WTC11 (cell line): ENCODE measurements around the gene SDCCAG8. TPM values are rescaled to one million over a fixed set of nuclear protein-coding genes. Genes with fewer than 3 reads are reported as not detected.

ENCODE experiments used
- ATAC-seq: fragments of 200-7000 bp; cut with Tn5 transposase; 2 replicates; pipeline ENCODE4 v1.10.0; 2021; ENCODE audit warnings: mild to moderate bottlenecking, moderate library complexity
- CTCF ChIA-PET: fragments of 300-600 bp; sonication (Branson Sonifier 250); formaldehyde crosslinking; loops from one replicate; lab custom pipeline; 2021; ENCODE audit warnings: antibody characterized with exemption; lab: Charles Lee
- POLR2A ChIA-PET: fragments of 350-600 bp; sonication (Branson Sonifier 250); formaldehyde crosslinking; loops from one replicate; lab custom pipeline; 2021; ENCODE audit warnings: antibody characterized with exemption; lab: Charles Lee
- DNase-seq: peaks from one replicate; pipeline ENCODE4 v3.0.0; 2021; ENCODE audit warnings: low spot score
- H3K27ac Mint-ChIP-seq: 2 replicates; pipeline ENCODE4 v1.8.0; 2021; ENCODE audit warnings: mixed read lengths
- H3K27me3 Mint-ChIP-seq: 2 replicates; pipeline ENCODE4 v1.8.0; 2021; ENCODE audit warnings: low read depth, mild to moderate bottlenecking, moderate library complexity, mixed read lengths
- H3K36me3 Mint-ChIP-seq: 2 replicates; pipeline ENCODE4 v1.8.0; 2021; ENCODE audit warnings: mixed read lengths
- H3K4me1 Mint-ChIP-seq: 2 replicates; pipeline ENCODE4 v1.8.0; 2022; ENCODE audit warnings: mixed read lengths
- H3K4me3 Mint-ChIP-seq: 2 replicates; pipeline ENCODE4 v1.8.0; 2021; ENCODE audit warnings: mild to moderate bottlenecking, moderate library complexity, mixed read lengths
- H3K9me3 Mint-ChIP-seq: 2 replicates; pipeline ENCODE4 v1.8.0; 2021; ENCODE audit warnings: mixed read lengths
- CBFB ChIP-seq: sonication (generic); formaldehyde crosslinking; IDR thresholded peaks from 2 replicates; pipeline ENCODE4 v1.8.1; 2022; ENCODE audit warnings: mild to moderate bottlenecking, low read depth, missing genetic modification reagents
- E2F1 ChIP-seq: sonication (generic); formaldehyde crosslinking; IDR thresholded peaks from 2 replicates; pipeline ENCODE4 v1.8.0; 2022; ENCODE audit warnings: mild to moderate bottlenecking, missing genetic modification reagents
- ELF4 ChIP-seq: sonication (generic); formaldehyde crosslinking; IDR thresholded peaks from 2 replicates; pipeline ENCODE4 v1.8.1; 2022; ENCODE audit warnings: low read depth, mild to moderate bottlenecking, moderate library complexity, missing genetic modification reagents
- HMGXB4 ChIP-seq: sonication (generic); formaldehyde crosslinking; IDR thresholded peaks from 2 replicates; pipeline ENCODE4 v1.8.1; 2023; ENCODE audit warnings: mild to moderate bottlenecking, moderate library complexity, missing genetic modification reagents
- IRF2 ChIP-seq: sonication (generic); formaldehyde crosslinking; IDR thresholded peaks from 2 replicates; pipeline ENCODE4 v1.8.0; 2022; ENCODE audit warnings: low read depth, missing genetic modification reagents, borderline replicate concordance
- JAZF1 ChIP-seq: fragments of 250-450 bp; sonication (Bioruptor Pico); IDR thresholded peaks from 2 replicates; pipeline ENCODE4 v1.9.0; 2021; ENCODE audit warnings: moderate library complexity, mild to moderate bottlenecking, inconsistent platforms
- MLX ChIP-seq: sonication (generic); formaldehyde crosslinking; IDR thresholded peaks from 2 replicates; pipeline ENCODE4 v1.8.1; 2023; ENCODE audit warnings: mild to moderate bottlenecking, missing genetic modification reagents, moderate library complexity
- OVOL2 ChIP-seq: fragments of 250-450 bp; sonication (Bioruptor Pico); IDR thresholded peaks from 2 replicates; pipeline ENCODE4 v1.9.0; 2021; ENCODE audit warnings: mild to moderate bottlenecking, borderline replicate concordance
- PREB ChIP-seq: sonication (generic); formaldehyde crosslinking; IDR thresholded peaks from 2 replicates; pipeline ENCODE4 v1.8.1; 2022; ENCODE audit warnings: mild to moderate bottlenecking, missing genetic modification reagents, moderate library complexity, borderline replicate concordance
- SMAD3 ChIP-seq: sonication (generic); formaldehyde crosslinking; IDR thresholded peaks from 2 replicates; pipeline ENCODE4 v1.8.0; 2022; ENCODE audit warnings: missing genetic modification reagents, mild to moderate bottlenecking, borderline replicate concordance
- TP53 ChIP-seq: sonication (generic); formaldehyde crosslinking; IDR thresholded peaks from 2 replicates; pipeline ENCODE4 v1.8.1; 2023; ENCODE audit warnings: mild to moderate bottlenecking, missing genetic modification reagents
- ZNF138 ChIP-seq: sonication (generic); formaldehyde crosslinking; conservative IDR thresholded peaks from 2 replicates; pipeline ENCODE4 v1.8.1; 2022; ENCODE audit warnings: mild to moderate bottlenecking, moderate library complexity, missing genetic modification reagents
- ZNF512 ChIP-seq: sonication (generic); formaldehyde crosslinking; IDR thresholded peaks from 2 replicates; pipeline ENCODE4 v1.8.1; 2022; ENCODE audit warnings: missing genetic modification reagents, borderline replicate concordance
- total RNA-seq: library from RNA; stranded (reverse); gene quantifications from 3 replicates; pipeline ENCODE4 v1.2.3, GENCODE V29; 2021
- TF ChIP-seq, protein P1 (sequence below): fragments of 250-450 bp; sonication (Bioruptor Pico); IDR thresholded peaks from 2 replicates; pipeline ENCODE4 v1.9.0; 2021; ENCODE audit warnings: mild to moderate bottlenecking, borderline replicate concordance
- TF ChIP-seq, protein P2 (sequence below): sonication (generic); formaldehyde crosslinking; IDR thresholded peaks from 2 replicates; pipeline ENCODE4 v1.8.1; 2022; ENCODE audit warnings: mild to moderate bottlenecking, moderate library complexity, missing genetic modification reagents
- TF ChIP-seq, protein P3 (sequence below): sonication (generic); formaldehyde crosslinking; IDR thresholded peaks from 2 replicates; pipeline ENCODE4 v1.8.1; 2022; ENCODE audit warnings: low read depth, missing genetic modification reagents, borderline replicate concordance

Gene SDCCAG8
- total RNA-seq, 1 experiment from 2014 or later: 44.3 TPM

DNA sequence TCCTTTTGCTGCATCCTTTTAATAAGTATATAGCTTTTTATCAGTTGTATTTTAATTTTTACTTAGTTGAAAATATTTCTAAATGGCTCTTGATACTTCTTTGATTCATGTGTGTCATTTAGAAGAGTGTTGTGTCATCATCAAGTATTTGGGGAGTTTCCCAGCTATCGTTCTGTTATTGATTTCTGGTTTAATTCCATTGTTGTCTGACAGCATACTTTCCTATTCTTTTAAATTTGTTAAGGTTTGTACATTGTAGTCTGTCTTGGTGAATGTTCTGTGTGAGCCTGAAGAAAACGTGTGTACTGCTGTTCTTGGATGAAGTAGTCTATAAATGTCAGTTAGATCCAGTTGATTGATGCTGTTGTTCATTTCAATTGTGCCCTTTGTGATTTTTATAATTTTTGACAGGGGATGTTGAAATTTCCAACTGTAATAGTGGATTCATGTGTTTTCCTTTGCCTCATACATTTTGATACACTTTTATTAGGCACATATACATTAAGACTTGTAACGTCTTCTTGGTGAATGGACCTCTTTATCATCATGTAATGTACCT is 24.8 kb downstream of the SDCCAG8 start:
- ATAC-seq (no peak), DNase-seq (no peak)
- Mint-ChIP-seq H3K4me3 (no peak overlapping the region), H3K36me3 (0 out of 2 replicates have a peak, but pooled peaks cover 3% of the 10 kb centered on the region), H3K27me3 (no peaks in the 10 kb centered on the region), H3K27ac (no peak overlapping the region), H3K4me1 (peaks cover 12% of the 10 kb centered on the region)
- TF ChIP-seq SMAD3: no peak
- no peak for TF ChIP-seq ZNF512 (CRISPR knock-in tag)
- no peak for TF ChIP-seq HMGXB4 (CRISPR knock-in tag)
- no peak for TF ChIP-seq TP53 (CRISPR knock-in tag)
- TF ChIP-seq, protein P1, sequence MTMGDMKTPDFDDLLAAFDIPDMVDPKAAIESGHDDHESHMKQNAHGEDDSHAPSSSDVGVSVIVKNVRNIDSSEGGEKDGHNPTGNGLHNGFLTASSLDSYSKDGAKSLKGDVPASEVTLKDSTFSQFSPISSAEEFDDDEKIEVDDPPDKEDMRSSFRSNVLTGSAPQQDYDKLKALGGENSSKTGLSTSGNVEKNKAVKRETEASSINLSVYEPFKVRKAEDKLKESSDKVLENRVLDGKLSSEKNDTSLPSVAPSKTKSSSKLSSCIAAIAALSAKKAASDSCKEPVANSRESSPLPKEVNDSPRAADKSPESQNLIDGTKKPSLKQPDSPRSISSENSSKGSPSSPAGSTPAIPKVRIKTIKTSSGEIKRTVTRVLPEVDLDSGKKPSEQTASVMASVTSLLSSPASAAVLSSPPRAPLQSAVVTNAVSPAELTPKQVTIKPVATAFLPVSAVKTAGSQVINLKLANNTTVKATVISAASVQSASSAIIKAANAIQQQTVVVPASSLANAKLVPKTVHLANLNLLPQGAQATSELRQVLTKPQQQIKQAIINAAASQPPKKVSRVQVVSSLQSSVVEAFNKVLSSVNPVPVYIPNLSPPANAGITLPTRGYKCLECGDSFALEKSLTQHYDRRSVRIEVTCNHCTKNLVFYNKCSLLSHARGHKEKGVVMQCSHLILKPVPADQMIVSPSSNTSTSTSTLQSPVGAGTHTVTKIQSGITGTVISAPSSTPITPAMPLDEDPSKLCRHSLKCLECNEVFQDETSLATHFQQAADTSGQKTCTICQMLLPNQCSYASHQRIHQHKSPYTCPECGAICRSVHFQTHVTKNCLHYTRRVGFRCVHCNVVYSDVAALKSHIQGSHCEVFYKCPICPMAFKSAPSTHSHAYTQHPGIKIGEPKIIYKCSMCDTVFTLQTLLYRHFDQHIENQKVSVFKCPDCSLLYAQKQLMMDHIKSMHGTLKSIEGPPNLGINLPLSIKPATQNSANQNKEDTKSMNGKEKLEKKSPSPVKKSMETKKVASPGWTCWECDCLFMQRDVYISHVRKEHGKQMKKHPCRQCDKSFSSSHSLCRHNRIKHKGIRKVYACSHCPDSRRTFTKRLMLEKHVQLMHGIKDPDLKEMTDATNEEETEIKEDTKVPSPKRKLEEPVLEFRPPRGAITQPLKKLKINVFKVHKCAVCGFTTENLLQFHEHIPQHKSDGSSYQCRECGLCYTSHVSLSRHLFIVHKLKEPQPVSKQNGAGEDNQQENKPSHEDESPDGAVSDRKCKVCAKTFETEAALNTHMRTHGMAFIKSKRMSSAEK (CRISPR knock-in tag): no peak
- TF ChIP-seq MLX: no peak
- TF ChIP-seq ZNF138 (CRISPR knock-in tag): no peak
- TF ChIP-seq, protein P2, sequence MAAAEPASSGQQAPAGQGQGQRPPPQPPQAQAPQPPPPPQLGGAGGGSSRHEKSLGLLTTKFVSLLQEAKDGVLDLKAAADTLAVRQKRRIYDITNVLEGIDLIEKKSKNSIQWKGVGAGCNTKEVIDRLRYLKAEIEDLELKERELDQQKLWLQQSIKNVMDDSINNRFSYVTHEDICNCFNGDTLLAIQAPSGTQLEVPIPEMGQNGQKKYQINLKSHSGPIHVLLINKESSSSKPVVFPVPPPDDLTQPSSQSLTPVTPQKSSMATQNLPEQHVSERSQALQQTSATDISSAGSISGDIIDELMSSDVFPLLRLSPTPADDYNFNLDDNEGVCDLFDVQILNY (CRISPR knock-in tag): no peak
- TF ChIP-seq CBFB (CRISPR knock-in tag): no peak
- TF ChIP-seq OVOL2 (CRISPR knock-in tag): no peak
- TF ChIP-seq, protein P3, sequence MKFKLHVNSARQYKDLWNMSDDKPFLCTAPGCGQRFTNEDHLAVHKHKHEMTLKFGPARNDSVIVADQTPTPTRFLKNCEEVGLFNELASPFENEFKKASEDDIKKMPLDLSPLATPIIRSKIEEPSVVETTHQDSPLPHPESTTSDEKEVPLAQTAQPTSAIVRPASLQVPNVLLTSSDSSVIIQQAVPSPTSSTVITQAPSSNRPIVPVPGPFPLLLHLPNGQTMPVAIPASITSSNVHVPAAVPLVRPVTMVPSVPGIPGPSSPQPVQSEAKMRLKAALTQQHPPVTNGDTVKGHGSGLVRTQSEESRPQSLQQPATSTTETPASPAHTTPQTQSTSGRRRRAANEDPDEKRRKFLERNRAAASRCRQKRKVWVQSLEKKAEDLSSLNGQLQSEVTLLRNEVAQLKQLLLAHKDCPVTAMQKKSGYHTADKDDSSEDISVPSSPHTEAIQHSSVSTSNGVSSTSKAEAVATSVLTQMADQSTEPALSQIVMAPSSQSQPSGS (CRISPR knock-in tag): no peak
- no peak for TF ChIP-seq JAZF1
- no peak for TF ChIP-seq ELF4 (CRISPR knock-in tag)
- no peak for TF ChIP-seq IRF2 (CRISPR knock-in tag)
- no peak for TF ChIP-seq E2F1 (CRISPR knock-in tag)
- TF ChIP-seq PREB: no peak
- TF ChIP-seq, all 79 proteins: peak for 0
- H3K9me3 Mint-ChIP-seq: 0 out of 2 replicates have a peak, but pooled peaks cover 3% of the 10 kb centered on the region
- POLR2A ChIA-PET: no interaction called here
- CTCF ChIA-PET: no interaction called here
